Measurements from ENCODE around the gene LOC128125822.

LOC128125822 gene

GRCh38 chr6:63578757-63579156 is 6.5 kb downstream of the LOC128125822 start:
- Mint-ChIP-seq H3K36me3 (ENCODE audit: low read depth) (peaks cover 24% of the 10 kb centered on the region), H3K27me3 (ENCODE audit: low read depth) (no peaks in the 10 kb centered on the region), H3K4me3 (no peak overlapping the region), H3K9me3 (no peaks in the 10 kb centered on the region), H3K27ac (ENCODE audit: unreplicated experiment) (no peak overlapping the region), H3K4me1 (peaks cover 26% of the 10 kb centered on the region)
- TF ChIP-seq CTCF (conservative IDR thresholded peaks at IDR 0.05): no peak
- DNase-seq (ENCODE audit: low read depth, low spot score): no peak

- H3K27ac Mint-ChIP-seq (ENCODE audit: unreplicated experiment): no peak overlapping the region
- no peaks in the 10 kb centered on the region for H3K27me3 Mint-ChIP-seq (ENCODE audit: low read depth)
- no peak for TF ChIP-seq CTCF (conservative IDR thresholded peaks at IDR 0.05)
- no peak for DNase-seq (ENCODE audit: low read depth, low spot score)
- H3K9me3 Mint-ChIP-seq: no peaks in the 10 kb centered on the region
- peaks cover 13% of the 10 kb centered on the region for H3K4me1 Mint-ChIP-seq
- H3K36me3 Mint-ChIP-seq (ENCODE audit: low read depth): peaks cover 24% of the 10 kb centered on the region
- no peak overlapping the region for H3K4me3 Mint-ChIP-seq
Observed at GRCh38 chr6:63579937-63580703, 7.8 kb downstream of the LOC128125822 start.

GRCh38 chr6:63580704-63580961 is 8.4 kb downstream of the LOC128125822 start:
- Mint-ChIP-seq H3K27ac (ENCODE audit: unreplicated experiment) (no peak overlapping the region), H3K27me3 (ENCODE audit: low read depth) (no peaks in the 10 kb centered on the region), H3K36me3 (ENCODE audit: low read depth) (peaks cover 24% of the 10 kb centered on the region), H3K4me3 (no peak overlapping the region), H3K4me1 (peaks cover 10% of the 10 kb centered on the region), H3K9me3 (no peaks in the 10 kb centered on the region)
- TF ChIP-seq CTCF (conservative IDR thresholded peaks at IDR 0.05): no peak
- no peak for DNase-seq (ENCODE audit: low read depth, low spot score)

GRCh38 chr6:63581355-63582013 is 9.2 kb downstream of the LOC128125822 start:
- no peak for TF ChIP-seq CTCF (conservative IDR thresholded peaks at IDR 0.05)
- no peaks in the 10 kb centered on the region for H3K27me3 Mint-ChIP-seq (ENCODE audit: low read depth)
- peak overlapping the region; percentile 38 for H3K4me3 Mint-ChIP-seq
- DNase-seq (ENCODE audit: low read depth, low spot score): no peak
- peaks cover 22% of the 10 kb centered on the region for H3K36me3 Mint-ChIP-seq (ENCODE audit: low read depth)
- H3K9me3 Mint-ChIP-seq: no peaks in the 10 kb centered on the region
- no peak overlapping the region for H3K27ac Mint-ChIP-seq (ENCODE audit: unreplicated experiment)
- H3K4me1 Mint-ChIP-seq: peaks cover 5% of the 10 kb centered on the region

- TF ChIP-seq CTCF (conservative IDR thresholded peaks at IDR 0.05): no peak
- Mint-ChIP-seq H3K4me3 (no peak overlapping the region), H3K27ac (ENCODE audit: unreplicated experiment) (no peak overlapping the region), H3K4me1 (no peaks in the 10 kb centered on the region), H3K36me3 (ENCODE audit: low read depth) (peaks cover 16% of the 10 kb centered on the region), H3K9me3 (no peaks in the 10 kb centered on the region), H3K27me3 (ENCODE audit: low read depth) (no peaks in the 10 kb centered on the region)
- DNase-seq (ENCODE audit: low read depth, low spot score): no peak
Observed at GRCh38 chr6:63582579-63583231, 10.4 kb downstream of the LOC128125822 start.

Measured in neural crest cell (in vitro differentiated cells).